ENCODE measurements around the gene GTSF1L.

GTSF1L gene

GRCh38 chr20:43681991-43682410, 44.8 kb downstream of the GTSF1L start:
- DNase-seq (ENCODE audit: low read depth) = no peak
- no peak overlapping the region for H3K4me3 ChIP-seq (ENCODE audit: control insufficient read depth, low read depth, low read length)
- TF ChIP-seq CTCF (conservative IDR thresholded peaks at IDR 0.05; ENCODE audit: control insufficient read depth, insufficient read depth, low read depth, low read length) = no peak

- peak; percentile 18 for TF ChIP-seq CTCF (conservative IDR thresholded peaks at IDR 0.05; ENCODE audit: control insufficient read depth, insufficient read depth, low read depth, low read length)
- DNase-seq (ENCODE audit: low read depth) = no peak
- H3K4me3 ChIP-seq (ENCODE audit: control insufficient read depth, low read depth, low read length) = no peak overlapping the region
Measured at GRCh38 chr20:43681468-43681942, 45.3 kb downstream of the GTSF1L start.

- no peak overlapping the region for H3K4me3 ChIP-seq (ENCODE audit: control insufficient read depth, low read depth, low read length)
- TF ChIP-seq CTCF (conservative IDR thresholded peaks at IDR 0.05; ENCODE audit: control insufficient read depth, insufficient read depth, low read depth, low read length) = no peak
- DNase-seq (ENCODE audit: low read depth) = peak; percentile 66
Measured at GRCh38 chr20:43680981-43681380, 45.8 kb downstream of the GTSF1L start.

GRCh38 chr20:43676368-43676767, 50.4 kb downstream of the GTSF1L start:
- no peak for TF ChIP-seq CTCF (conservative IDR thresholded peaks at IDR 0.05; ENCODE audit: control insufficient read depth, insufficient read depth, low read depth, low read length)
- no peak overlapping the region for H3K4me3 ChIP-seq (ENCODE audit: control insufficient read depth, low read depth, low read length)
- DNase-seq (ENCODE audit: low read depth) = no peak

Measured in fibroblast of mammary gland (primary cell).